ENCODE measurements around the gene EWSR1. TPM values are rescaled to one million over a fixed set of nuclear protein-coding genes. Genes with fewer than 3 reads are reported as not detected.

Gene EWSR1
- total RNA-seq, 1 donor from 2014 or later, result 281 TPM

- H3K9me3 Mint-ChIP-seq, result no peaks in the 10 kb centered on the region
- H3K79me2 ChIP-seq (ENCODE audit: low read depth), result no peaks in the 10 kb centered on the region
- H3K4me1 ChIP-seq, result peaks cover 5% of the 10 kb centered on the region
- H3K4me2 ChIP-seq, result no peak overlapping the region
- H3K36me3 Mint-ChIP-seq, result peaks cover 23% of the 10 kb centered on the region
- H3K27ac Mint-ChIP-seq, result peak overlapping the region; percentile 46
- TF ChIP-seq EZH2phosphoT487 (IDR thresholded peaks at IDR 0.05), result no peak
- TF ChIP-seq CTCF (IDR thresholded peaks at IDR 0.05), result no peak
- no peak for TF ChIP-seq EZH2 (IDR thresholded peaks at IDR 0.05)
- no peaks in the 10 kb centered on the region for H3K27me3 ChIP-seq
- H3K27me3 Mint-ChIP-seq (ENCODE audit: insufficient read depth, low read depth), result peaks cover 9% of the 10 kb centered on the region
- no peak overlapping the region for H2AFZ ChIP-seq (replicated peaks)
- H3K27ac ChIP-seq, result no peak overlapping the region
- no peaks in the 10 kb centered on the region for H3F3A ChIP-seq (ENCODE audit: low read depth)
- no peaks in the 10 kb centered on the region for H3K9me3 ChIP-seq (ENCODE audit: low read depth)
- no peak overlapping the region for H3K4me3 ChIP-seq
- no peaks in the 10 kb centered on the region for H3K36me3 ChIP-seq
- H3K4me1 Mint-ChIP-seq, result peaks cover 13% of the 10 kb centered on the region
- no peak for DNase-seq (ENCODE audit: low spot score)
- peaks cover 8% of the 10 kb centered on the region for H4K20me1 ChIP-seq (ENCODE audit: low read depth)
- H3K4me3 Mint-ChIP-seq, result no peak overlapping the region
- H3K9ac ChIP-seq, result no peak overlapping the region
Measured at GRCh38 chr22:29342177-29342576, 74.1 kb downstream of the EWSR1 start.

GRCh38 chr22:29342577-29343312 lies 74.7 kb downstream of the EWSR1 start:
- Histone ChIP-seq H3K79me2 (ENCODE audit: low read depth) (no peaks in the 10 kb centered on the region), H3K4me1 (peaks cover 6% of the 10 kb centered on the region), H3F3A (ENCODE audit: low read depth) (no peaks in the 10 kb centered on the region), H3K4me2 (no peak overlapping the region), H2AFZ (replicated peaks) (no peak overlapping the region), H3K27ac (no peak overlapping the region), H4K20me1 (ENCODE audit: low read depth) (peaks cover 9% of the 10 kb centered on the region), H3K9me3 (ENCODE audit: low read depth) (no peaks in the 10 kb centered on the region), H3K27me3 (no peaks in the 10 kb centered on the region), H3K4me3 (no peak overlapping the region), H3K36me3 (no peaks in the 10 kb centered on the region), H3K9ac (no peak overlapping the region)
- peak overlapping the region; percentile 93 for H3K27ac Mint-ChIP-seq
- no peaks in the 10 kb centered on the region for H3K9me3 Mint-ChIP-seq
- peaks cover 7% of the 10 kb centered on the region for H3K27me3 Mint-ChIP-seq (ENCODE audit: insufficient read depth, low read depth)
- H3K36me3 Mint-ChIP-seq, result peaks cover 23% of the 10 kb centered on the region
- TF ChIP-seq EZH2phosphoT487 (IDR thresholded peaks at IDR 0.05) (no peak), CTCF (IDR thresholded peaks at IDR 0.05) (no peak)
- peaks cover 13% of the 10 kb centered on the region for H3K4me1 Mint-ChIP-seq
- no peak for DNase-seq (ENCODE audit: low spot score)
- no peak overlapping the region for H3K4me3 Mint-ChIP-seq

GRCh38 chr22:29343313-29343805 lies 75.3 kb downstream of the EWSR1 start:
- H3K27ac Mint-ChIP-seq, result no peak overlapping the region
- Histone ChIP-seq H3K4me1 (peaks cover 6% of the 10 kb centered on the region), H3K9ac (no peak overlapping the region), H3K79me2 (ENCODE audit: low read depth) (no peaks in the 10 kb centered on the region), H3K36me3 (no peaks in the 10 kb centered on the region), H3K4me2 (no peak overlapping the region), H3K27me3 (no peaks in the 10 kb centered on the region), H4K20me1 (ENCODE audit: low read depth) (peaks cover 9% of the 10 kb centered on the region), H3K27ac (no peak overlapping the region), H3K9me3 (ENCODE audit: low read depth) (no peaks in the 10 kb centered on the region), H2AFZ (replicated peaks) (no peak overlapping the region), H3K4me3 (no peak overlapping the region), H3F3A (ENCODE audit: low read depth) (no peaks in the 10 kb centered on the region)
- peaks cover 22% of the 10 kb centered on the region for H3K36me3 Mint-ChIP-seq
- TF ChIP-seq EZH2 (IDR thresholded peaks at IDR 0.05), result no peak
- TF ChIP-seq EZH2phosphoT487 (IDR thresholded peaks at IDR 0.05), result no peak
- no peak for TF ChIP-seq CTCF (IDR thresholded peaks at IDR 0.05)
- H3K4me1 Mint-ChIP-seq, result peaks cover 13% of the 10 kb centered on the region
- no peaks in the 10 kb centered on the region for H3K9me3 Mint-ChIP-seq
- no peak overlapping the region for H3K4me3 Mint-ChIP-seq
- peaks cover 7% of the 10 kb centered on the region for H3K27me3 Mint-ChIP-seq (ENCODE audit: insufficient read depth, low read depth)
- DNase-seq (ENCODE audit: low spot score), result peak; percentile 18
